NCI-H774 (cell line): ENCODE data around the gene CYP21A2.
"Not testable (repeated sequence)": the region's sequence is repeated elsewhere in the genome, so short reads cannot be mapped to it uniquely, and the experiment has no call there.

Experiments
- DNase-seq: peaks from one replicate; lab custom pipeline; 2025; lab: John Stamatoyannopoulos, UW

Gene CYP21A2

GRCh38 chr6:32037598-32038524 is at the start of gene CYP21A2:
Gene CYP21A2 (plus strand): TSS chr6:32038415. CDS start chr6:32038423, 8 bp downstream.
- not testable (repeated sequence) for DNase-seq

DNA sequence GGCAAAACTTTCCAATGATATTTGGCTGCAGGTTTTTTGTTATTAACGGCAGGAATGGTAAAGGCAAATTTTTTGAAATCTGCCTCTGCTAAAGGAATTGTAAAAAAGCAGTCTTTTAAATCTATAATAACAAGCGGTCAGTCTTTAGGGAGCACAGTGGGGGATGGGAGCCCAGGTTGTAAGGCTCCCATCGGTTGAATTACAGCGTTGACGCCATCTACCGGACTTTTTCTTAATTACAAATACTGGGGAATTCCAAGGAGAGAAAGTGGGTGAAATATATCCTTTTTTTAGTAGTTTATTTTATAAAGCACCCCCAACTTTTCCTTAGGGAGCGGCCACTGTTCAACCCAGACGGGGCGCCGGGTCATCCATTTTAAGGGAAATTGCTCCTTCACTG is 48.9 kb upstream of the CYP21A2 start:
- DNase-seq = not testable (repeated sequence)

DNA sequence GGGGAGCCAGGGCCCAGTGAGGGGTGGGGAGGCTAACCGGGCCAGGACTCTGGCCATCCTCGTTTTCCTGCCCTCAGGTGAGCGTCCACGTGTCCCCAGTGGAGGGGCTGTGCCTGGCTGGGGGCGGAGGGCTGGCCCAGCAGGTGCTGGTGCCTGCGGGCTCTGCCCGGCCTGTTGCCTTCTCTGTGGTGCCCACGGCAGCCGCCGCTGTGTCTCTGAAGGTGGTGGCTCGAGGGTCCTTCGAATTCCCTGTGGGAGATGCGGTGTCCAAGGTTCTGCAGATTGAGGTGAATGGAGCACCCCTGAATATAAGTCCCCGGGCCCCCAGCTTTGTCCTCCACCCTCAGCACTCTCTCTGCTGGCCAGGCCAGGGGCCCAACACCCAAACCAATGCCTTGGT is 43.8 kb upstream of the CYP21A2 start:
- not testable (repeated sequence) for DNase-seq

GRCh38 chr6:31996385-31996784 is 41.8 kb upstream of the CYP21A2 start:
- DNase-seq = not testable (repeated sequence)

GRCh38 chr6:32002546-32003268 is 35.5 kb upstream of the CYP21A2 start:
- not testable (repeated sequence) for DNase-seq

DNA sequence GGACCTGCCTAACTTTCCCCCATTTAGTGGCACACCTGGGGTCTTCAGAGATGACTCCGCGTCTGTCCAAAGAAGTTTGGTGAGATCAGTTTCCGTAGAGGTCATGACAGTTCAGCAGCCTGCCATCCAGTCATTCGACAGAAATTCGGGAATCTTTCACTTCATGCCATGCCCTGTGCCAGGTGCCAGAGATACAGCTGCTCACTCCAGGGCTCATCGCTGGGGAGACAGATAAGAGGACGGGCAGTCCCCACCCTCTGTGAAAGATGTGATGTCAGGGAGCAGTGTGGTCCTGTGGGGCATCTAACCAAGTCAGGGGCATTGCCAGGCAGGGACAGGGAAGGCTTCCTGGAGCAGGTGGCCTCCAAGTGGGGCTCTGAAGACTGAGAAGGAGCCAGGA is 34.9 kb upstream of the CYP21A2 start:
- not testable (repeated sequence) for DNase-seq

DNA sequence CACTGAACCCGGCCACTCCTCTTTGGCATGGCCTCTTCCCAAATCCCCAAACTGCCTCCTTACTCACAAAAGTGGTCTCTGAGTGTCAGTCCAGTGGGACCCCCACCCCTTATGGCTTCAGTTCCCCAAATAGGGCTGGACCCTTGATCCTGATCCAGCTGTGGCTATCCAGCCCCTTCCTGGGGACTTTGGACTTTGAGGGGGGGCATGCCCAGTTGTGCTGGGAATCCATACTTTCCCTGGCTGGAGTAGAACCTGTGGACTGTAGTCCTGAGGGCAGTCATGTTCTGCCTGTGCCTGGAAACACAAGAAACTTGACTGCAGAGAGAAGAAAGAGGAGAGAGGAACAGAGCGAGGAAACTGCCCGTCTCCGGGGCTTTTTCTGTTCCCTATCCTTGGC is 33.8 kb upstream of the CYP21A2 start:
- not testable (repeated sequence) for DNase-seq

- DNase-seq = not testable (repeated sequence)
Measured at GRCh38 chr6:32004864-32005537, 33.2 kb upstream of the CYP21A2 start.

DNA sequence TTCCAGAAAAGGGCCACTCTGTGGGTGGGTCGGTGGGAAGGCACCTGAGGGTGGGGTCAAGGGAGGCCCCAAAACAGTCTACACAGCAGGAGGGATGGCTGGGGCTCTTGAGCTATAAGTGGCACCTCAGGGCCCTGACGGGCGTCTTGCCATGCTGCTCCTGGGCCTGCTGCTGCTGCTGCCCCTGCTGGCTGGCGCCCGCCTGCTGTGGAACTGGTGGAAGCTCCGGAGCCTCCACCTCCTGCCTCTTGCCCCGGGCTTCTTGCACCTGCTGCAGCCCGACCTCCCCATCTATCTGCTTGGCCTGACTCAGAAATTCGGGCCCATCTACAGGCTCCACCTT is 32.7 kb upstream of the CYP21A2 start:
- not testable (repeated sequence) for DNase-seq

DNA sequence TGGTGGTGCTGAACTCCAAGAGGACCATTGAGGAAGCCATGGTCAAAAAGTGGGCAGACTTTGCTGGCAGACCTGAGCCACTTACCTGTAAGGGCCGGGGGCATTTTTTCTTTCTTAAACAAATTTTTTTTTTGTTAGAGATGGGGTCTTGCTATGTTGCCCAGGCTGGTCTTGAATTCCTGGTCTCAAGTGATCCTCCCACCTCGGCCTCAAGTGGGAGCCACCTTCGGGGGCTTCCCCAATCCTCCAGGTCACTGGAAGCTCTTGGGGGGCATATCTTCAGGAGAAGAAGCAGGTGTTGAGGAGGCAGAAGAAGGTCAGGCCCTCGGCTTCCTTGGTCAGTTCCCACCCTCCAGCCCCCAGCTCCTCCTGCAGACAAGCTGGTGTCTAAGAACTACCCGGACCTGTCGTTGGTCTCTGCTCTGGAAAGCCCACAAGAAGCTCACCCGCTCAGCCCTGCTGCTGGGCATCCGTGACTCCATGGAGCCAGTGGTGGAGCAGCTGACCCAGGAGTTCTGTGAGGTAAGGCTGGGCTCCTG is 32.2 kb upstream of the CYP21A2 start:
- DNase-seq = not testable (repeated sequence)

GRCh38 chr6:32007086-32007485 is 31.1 kb upstream of the CYP21A2 start:
- DNase-seq = not testable (repeated sequence)

DNA sequence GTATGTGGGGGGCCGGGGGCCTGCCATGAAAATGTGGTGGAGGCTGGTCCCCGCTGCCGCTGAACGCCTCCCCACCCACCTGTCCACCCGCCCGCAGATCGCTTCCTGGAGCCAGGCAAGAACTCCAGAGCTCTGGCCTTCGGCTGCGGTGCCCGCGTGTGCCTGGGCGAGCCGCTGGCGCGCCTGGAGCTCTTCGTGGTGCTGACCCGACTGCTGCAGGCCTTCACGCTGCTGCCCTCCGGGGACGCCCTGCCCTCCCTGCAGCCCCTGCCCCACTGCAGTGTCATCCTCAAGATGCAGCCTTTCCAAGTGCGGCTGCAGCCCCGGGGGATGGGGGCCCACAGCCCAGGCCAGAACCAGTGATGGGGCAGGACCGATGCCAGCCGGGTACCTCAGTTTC is 30.2 kb upstream of the CYP21A2 start:
- not testable (repeated sequence) for DNase-seq

DNA sequence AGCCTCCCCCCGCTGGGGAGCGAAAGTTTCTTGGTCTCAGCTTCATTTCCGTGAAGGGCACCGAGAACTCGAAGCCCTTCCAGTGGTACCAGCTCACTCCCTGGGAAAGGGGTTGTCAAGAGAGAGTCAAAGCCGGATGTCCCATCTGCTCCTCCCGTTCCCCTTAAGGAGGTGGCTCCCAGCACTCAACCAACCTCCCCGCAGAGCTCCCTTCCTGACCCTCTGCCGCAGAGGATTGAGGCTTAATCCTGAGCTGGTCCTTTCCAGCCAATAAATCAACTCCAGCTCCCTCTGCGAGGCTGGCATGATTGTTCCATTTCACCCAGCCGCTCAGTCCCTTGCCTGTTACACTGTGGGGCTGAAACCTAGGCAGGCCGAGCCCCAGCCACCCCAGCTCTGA is 29.6 kb upstream of the CYP21A2 start:
- DNase-seq = not testable (repeated sequence)

GRCh38 chr6:32009537-32009936 is 28.7 kb upstream of the CYP21A2 start:
- not testable (repeated sequence) for DNase-seq

DNA sequence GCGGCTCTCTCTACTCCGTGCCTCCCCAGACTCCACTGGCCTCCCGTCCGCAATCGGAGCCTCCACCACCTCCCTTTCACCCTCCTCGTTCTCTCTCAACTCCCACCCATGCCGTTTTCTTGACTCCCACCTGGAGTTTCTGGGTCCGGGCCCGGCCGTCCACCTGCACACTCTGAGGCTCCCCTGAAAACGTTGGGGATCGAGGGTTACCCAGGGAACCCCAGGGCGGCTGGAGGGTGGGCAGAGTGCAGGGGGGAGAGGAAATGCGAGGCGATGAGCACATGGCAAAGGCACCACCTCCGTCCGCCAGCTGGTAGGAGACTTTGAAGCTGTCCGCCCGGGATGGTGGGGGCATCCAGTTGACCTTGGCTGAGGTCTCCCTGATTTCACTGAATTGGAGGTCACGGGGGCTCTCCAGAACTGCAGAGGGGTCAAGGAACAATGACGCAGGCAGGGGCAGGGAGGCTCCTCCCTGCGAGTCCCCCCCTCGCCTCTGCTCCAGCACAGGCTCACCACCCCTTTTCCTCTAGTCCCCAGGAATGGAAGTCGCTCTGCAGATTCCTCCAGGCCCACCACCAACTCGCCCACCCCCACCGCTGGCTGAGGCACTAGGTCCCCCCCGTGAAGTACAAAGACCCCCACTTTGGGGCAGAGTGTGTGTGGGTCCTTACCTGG is 27.2 kb upstream of the CYP21A2 start:
- DNase-seq = not testable (repeated sequence)

DNA sequence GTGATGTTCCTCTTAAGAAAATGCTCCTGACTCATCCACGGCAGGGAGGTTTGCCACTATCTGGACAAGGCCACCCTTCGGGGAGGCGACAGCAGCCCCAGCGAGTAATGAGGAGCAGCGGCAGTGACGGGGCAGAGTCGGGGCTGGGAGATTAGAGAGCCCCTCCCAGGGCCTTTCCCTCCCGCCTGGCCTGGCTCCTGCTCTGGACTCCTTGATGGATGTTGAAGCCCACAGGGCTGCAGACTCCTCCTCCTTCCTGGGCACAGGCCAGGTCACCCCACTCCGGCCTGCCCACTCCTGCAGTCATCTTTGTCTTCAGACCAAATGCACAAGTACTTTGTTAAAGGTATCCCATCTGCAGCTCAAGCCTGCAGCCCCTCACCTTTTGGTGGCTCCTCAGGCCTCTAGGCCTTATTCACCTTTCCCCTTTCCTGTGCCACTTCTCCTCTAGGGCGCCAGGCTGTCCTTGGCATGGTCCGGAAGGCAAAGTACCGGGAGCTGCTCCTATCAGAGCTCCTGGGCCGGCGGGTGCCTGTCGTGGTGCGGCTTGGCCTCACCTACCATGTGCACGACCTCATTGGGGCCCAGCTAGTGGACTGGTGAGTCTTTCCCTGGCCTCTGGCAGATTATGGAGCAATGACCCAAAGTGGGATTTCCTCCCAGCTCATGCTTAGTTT is 25.1 kb upstream of the CYP21A2 start:
- not testable (repeated sequence) for DNase-seq

GRCh38 chr6:32013738-32014137 is 24.5 kb upstream of the CYP21A2 start:
- not testable (repeated sequence) for DNase-seq

DNA sequence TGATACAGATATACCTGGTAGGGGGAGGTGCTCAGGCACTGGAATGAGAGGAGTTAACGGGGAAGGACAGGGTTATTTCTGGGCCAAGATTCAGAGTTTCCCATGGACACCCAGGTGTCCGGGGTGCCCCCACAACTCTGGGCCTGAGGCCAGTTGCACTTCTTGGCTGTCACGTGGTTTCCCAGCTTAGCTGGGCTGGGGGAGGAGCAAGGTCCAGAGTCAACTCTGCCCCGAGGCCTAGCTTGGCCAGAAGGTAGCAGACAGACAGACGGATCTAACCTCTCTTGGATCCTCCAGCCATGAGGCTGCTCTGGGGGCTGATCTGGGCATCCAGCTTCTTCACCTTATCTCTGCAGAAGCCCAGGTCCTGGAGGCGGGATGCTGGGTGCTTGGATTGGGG is 23.7 kb upstream of the CYP21A2 start, which contains the start of gene C4B:
TSS of gene C4B (plus strand) at position 249 of the 400 bp plus-strand sequence. CDS start at position 300, 51 bp downstream.
- DNase-seq = not testable (repeated sequence)

GRCh38 chr6:32022100-32022499 is 16.1 kb upstream of the CYP21A2 start:
- DNase-seq = not testable (repeated sequence)

- not testable (repeated sequence) for DNase-seq
Measured at GRCh38 chr6:32028631-32029030, 9.6 kb upstream of the CYP21A2 start.

GRCh38 chr6:32029553-32029952 is 8.7 kb upstream of the CYP21A2 start:
- not testable (repeated sequence) for DNase-seq
